Bronchial epithelial cell (primary cell): Measurements from ENCODE around the gene IQCE. TPM values are rescaled to one million over a fixed set of nuclear protein-coding genes. Genes with fewer than 3 reads are reported as not detected.
A peak's percentile ranks its signal among the peaks of the same experiment; 100 is the strongest.

Source experiments
- DNase-seq: peaks from one replicate; pipeline ENCODE4 v3.0.0-alpha.2; 2010; ENCODE audit warnings: low read depth
- FAIRE-seq: peaks from 2 replicates; lab custom pipeline; 2011; peaks lifted over from hg19 to GRCh38; lab: Jason Lieb, UNC
- H3K27me3 ChIP-seq: 2 replicates; pipeline ENCODE4 v1.5.1; 2011; ENCODE audit warnings: low read length; ENCODE audit not compliant: control insufficient read depth, insufficient read depth
- H3K36me3 ChIP-seq: 2 replicates; pipeline ENCODE4 v1.5.1; 2011; ENCODE audit warnings: low read length; ENCODE audit not compliant: control insufficient read depth, insufficient read depth
- H3K4me3 ChIP-seq: 2 replicates; pipeline ENCODE4 v1.5.1; 2011; ENCODE audit warnings: mild to moderate bottlenecking, low read depth, low read length, control low read depth
- total RNA-seq: library from RNA; depleted of rRNA; stranded (reverse); fragments of >200 nt; gene quantifications from 2 replicates; pipeline ENCODE4 v1.2.1, GENCODE V29; 2014
- TF ChIP-seq, protein P1 (sequence below): IDR thresholded peaks from 2 replicates; pipeline ENCODE4 v1.5.1; 2011; ENCODE audit warnings: mild to moderate bottlenecking, moderate library complexity, low read length, control low read depth, inconsistent platforms; ENCODE audit not compliant: insufficient read depth, severe bottlenecking

IQCE gene
- total RNA-seq, 1 donor from 2014 or later = 6.3 TPM

GRCh38 chr7:2580636-2581035, 21.9 kb downstream of the IQCE start:
- Histone ChIP-seq H3K4me3 (no peak overlapping the region), H3K36me3 (peaks cover 5% of the 10 kb centered on the region), H3K27me3 (no peaks in the 10 kb centered on the region)
- DNase-seq (no peak), FAIRE-seq (no peak)
- TF ChIP-seq, protein P1, sequence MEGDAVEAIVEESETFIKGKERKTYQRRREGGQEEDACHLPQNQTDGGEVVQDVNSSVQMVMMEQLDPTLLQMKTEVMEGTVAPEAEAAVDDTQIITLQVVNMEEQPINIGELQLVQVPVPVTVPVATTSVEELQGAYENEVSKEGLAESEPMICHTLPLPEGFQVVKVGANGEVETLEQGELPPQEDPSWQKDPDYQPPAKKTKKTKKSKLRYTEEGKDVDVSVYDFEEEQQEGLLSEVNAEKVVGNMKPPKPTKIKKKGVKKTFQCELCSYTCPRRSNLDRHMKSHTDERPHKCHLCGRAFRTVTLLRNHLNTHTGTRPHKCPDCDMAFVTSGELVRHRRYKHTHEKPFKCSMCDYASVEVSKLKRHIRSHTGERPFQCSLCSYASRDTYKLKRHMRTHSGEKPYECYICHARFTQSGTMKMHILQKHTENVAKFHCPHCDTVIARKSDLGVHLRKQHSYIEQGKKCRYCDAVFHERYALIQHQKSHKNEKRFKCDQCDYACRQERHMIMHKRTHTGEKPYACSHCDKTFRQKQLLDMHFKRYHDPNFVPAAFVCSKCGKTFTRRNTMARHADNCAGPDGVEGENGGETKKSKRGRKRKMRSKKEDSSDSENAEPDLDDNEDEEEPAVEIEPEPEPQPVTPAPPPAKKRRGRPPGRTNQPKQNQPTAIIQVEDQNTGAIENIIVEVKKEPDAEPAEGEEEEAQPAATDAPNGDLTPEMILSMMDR = no peak

DNA sequence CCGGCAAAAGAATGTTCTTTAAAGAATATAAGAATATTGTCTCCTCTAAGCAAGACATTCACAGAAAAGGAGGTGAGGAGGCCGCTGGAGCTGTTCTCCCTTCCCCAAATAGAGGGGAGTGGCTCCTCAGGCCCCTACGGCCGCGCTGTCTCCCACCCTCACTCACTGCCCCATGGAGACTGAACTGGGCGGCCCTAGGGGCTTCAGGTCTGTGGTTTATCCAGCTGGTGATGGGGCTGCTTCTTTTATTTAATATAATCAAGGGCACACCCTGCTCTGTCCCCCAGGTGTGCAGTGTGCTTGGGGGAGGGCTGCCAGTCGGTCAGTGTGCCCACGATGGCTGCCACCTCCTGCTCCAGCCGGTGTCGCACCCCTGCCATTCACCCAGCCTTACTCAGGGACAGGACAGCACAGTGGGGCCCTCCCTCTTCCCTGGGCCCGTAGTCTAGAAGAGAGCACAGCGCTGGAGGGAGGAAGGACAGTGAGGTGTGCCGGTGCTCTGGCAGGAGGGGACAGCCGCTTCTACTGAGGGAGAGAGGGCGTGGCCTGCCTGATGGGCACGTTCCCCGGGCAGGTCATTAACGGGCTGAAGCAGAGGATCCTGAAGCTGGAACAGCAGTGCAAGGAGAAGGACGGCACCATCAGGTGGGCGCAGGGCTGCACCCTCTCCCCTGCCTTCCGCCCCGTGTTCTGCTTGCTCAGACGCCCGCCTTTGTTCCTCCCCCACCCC, 23.4 kb downstream of the IQCE start:
- TF ChIP-seq, protein P1 = no peak
- DNase-seq (no peak), FAIRE-seq (no peak)
- Histone ChIP-seq H3K4me3 (no peak overlapping the region), H3K36me3 (peaks cover 5% of the 10 kb centered on the region), H3K27me3 (no peaks in the 10 kb centered on the region)

GRCh38 chr7:2583798-2584580, 25.2 kb downstream of the IQCE start:
- FAIRE-seq (peak; percentile 60), DNase-seq (no peak)
- Histone ChIP-seq H3K36me3 (no peaks in the 10 kb centered on the region), H3K27me3 (no peaks in the 10 kb centered on the region), H3K4me3 (no peak overlapping the region)
- TF ChIP-seq, protein P1 = no peak

- FAIRE-seq (no peak), DNase-seq (no peak)
- TF ChIP-seq, protein P1 = no peak
- Histone ChIP-seq H3K4me3 (no peak overlapping the region), H3K27me3 (no peaks in the 10 kb centered on the region), H3K36me3 (peaks cover 2% of the 10 kb centered on the region)
Observed at GRCh38 chr7:2585446-2585845, 26.7 kb downstream of the IQCE start.

DNA sequence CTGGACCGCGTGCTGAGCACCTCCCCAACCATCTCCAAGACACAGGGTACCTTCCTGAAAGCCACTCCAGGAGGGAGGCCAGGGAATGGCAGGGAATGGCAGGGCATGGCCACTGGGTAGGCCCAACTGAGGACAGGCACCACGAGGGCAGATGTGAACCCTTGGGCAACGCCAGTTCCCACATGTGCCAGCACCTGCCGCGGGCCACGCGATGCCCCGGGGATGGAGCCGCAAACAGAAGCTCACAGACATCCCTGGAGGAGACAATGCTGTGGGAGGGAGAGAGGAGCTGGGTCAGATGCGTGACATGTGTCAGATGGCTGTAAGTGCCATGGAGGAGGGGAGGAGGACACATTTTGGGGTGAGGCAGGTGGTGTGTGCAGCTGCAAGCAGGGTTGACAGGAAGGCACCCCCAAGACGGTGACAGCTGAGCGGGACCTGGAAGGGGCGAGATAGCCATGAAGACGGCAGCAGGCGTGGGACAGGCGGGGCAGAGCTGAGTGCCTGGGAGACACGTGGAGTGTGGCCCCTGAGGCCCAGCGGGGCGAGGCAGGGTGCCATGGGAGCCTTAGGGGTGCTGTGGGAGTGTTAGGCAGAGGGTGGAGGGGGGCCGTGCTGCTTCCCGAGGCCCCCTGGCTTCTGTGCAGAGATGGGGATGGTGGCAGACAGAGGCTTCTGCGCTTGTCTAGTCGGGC, 27.7 kb downstream of the IQCE start:
- Histone ChIP-seq H3K4me3 (no peak overlapping the region), H3K27me3 (no peaks in the 10 kb centered on the region), H3K36me3 (peaks cover 2% of the 10 kb centered on the region)
- FAIRE-seq (no peak), DNase-seq (no peak)
- TF ChIP-seq, protein P1 = no peak
